ENCODE results near the gene DAZAP1. TPM values are rescaled to one million over a fixed set of nuclear protein-coding genes. Genes with fewer than 3 reads are reported as not detected.

Gene DAZAP1
- total RNA-seq, 2 experiments from 2014 or later = 226 to 242 TPM

DNA sequence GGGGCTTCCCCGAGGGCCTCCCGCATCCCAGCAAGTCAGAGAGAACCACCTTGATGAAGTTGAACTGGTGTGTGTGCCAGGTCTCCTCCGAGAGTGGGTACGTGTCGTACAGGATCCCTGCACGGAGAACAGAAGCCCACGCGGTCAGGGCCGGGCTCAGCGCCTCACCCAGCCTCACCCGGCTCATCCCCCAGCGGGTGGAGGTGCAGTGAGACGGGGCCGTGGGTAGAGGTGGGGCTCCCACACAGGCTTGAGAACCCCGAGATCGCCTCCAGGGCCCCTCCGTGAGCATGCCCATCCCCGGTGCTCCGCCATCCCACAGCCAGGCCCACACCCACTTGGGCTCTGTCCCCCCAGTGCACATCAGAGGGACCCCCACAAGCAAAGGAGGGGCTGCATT lies 8.3 kb upstream of the DAZAP1 start:
- ChIA-PET CTCF (no interaction called here), POLR2A (no interaction called here)
- Mint-ChIP-seq H3K27me3 (peaks cover 2% of the 10 kb centered on the region), H3K27ac (no peak overlapping the region), H3K9me3 (no peaks in the 10 kb centered on the region), H3K36me3 (no peaks in the 10 kb centered on the region), H3K4me1 (ENCODE audit: low read depth) (peaks cover 2% of the 10 kb centered on the region), H3K4me3 (no peak overlapping the region)
- intact Hi-C loops (cut with micrococcal nuclease) = no loop called here
- no peak for DNase-seq

DNA sequence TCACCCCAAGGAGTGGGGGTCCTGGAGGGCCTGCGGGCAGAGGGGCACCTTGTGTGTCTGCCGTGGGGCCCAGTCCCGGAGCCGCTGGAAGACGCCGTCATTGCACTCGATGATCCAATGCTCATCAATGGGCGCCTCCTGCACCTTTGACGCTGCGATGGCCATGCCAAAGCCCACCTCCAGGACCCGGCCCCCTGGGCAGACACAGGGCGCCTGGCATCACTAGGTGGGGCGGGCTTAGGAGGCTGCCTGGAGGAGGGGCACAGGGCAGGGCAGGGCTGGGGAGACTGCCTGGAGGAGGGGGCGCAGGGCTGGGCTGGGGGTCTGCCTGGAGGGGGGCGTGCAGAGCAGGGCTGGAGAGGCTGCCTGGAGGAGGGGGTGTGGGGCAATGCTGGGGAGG lies 7.6 kb upstream of the DAZAP1 start:
- Mint-ChIP-seq H3K4me3 (no peak overlapping the region), H3K27ac (no peak overlapping the region), H3K4me1 (ENCODE audit: low read depth) (peaks cover 2% of the 10 kb centered on the region), H3K27me3 (peaks cover 2% of the 10 kb centered on the region), H3K36me3 (no peaks in the 10 kb centered on the region), H3K9me3 (no peaks in the 10 kb centered on the region)
- no peak for DNase-seq
- POLR2A ChIA-PET = no interaction called here
- CTCF ChIA-PET = no interaction called here
- intact Hi-C loops (cut with micrococcal nuclease) = no loop called here

DNA sequence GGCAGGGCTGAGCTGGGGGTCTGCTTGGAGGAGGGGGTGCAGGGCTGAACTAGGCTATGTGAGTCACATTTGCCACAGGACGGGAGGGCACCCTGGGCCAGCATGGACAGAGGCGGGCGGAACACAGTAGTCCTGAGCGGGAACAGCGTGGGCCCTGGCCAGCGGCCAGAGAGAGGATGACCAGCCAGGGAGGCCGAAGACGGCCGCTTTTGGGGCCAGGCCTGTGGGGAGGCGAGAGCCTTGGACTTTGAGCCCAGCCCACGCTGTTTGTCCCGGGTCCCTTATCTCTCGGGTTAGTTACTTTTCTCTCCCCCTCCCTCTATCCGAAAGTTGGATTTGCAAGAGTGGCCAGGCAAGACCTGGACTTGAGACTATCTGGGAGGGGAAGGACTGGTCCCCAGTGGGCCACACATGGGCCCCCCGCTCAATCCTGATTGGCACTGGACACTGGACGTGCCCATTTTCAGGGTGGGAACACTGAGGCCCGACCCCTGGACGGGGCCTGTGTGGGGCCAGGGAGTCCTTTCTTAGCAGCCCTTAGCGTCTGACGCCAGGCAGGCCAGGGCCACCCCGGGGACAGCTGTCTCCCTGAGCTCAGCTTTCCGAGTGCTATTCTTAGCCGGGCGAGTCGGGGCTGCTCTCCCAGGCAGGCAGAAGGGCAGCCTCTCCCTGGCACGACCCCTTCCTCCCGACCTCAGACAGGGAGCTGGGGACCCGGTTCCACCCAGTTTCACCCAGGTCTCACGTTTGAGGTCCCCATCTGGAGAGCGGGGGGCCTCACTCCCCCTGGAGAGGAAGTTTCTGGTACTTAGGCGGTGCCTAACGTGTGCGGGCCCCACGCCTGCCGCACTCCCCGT lies 6.9 kb upstream of the DAZAP1 start:
- no peak for DNase-seq
- Mint-ChIP-seq H3K4me3 (peak overlapping the region; percentile 70), H3K4me1 (ENCODE audit: low read depth) (peaks cover 2% of the 10 kb centered on the region), H3K36me3 (no peaks in the 10 kb centered on the region), H3K27me3 (peaks cover 2% of the 10 kb centered on the region), H3K9me3 (no peaks in the 10 kb centered on the region), H3K27ac (no peak overlapping the region)
- intact Hi-C loops (cut with micrococcal nuclease) = no loop called here
- POLR2A ChIA-PET = no interaction called here
- CTCF ChIA-PET = interaction anchor here (0.6 to 1.1 kb wide), 2 partner anchors 18 to 38 kb away, joined by 3 read pairs; no protein-coding TSS in a partner anchor

DNA sequence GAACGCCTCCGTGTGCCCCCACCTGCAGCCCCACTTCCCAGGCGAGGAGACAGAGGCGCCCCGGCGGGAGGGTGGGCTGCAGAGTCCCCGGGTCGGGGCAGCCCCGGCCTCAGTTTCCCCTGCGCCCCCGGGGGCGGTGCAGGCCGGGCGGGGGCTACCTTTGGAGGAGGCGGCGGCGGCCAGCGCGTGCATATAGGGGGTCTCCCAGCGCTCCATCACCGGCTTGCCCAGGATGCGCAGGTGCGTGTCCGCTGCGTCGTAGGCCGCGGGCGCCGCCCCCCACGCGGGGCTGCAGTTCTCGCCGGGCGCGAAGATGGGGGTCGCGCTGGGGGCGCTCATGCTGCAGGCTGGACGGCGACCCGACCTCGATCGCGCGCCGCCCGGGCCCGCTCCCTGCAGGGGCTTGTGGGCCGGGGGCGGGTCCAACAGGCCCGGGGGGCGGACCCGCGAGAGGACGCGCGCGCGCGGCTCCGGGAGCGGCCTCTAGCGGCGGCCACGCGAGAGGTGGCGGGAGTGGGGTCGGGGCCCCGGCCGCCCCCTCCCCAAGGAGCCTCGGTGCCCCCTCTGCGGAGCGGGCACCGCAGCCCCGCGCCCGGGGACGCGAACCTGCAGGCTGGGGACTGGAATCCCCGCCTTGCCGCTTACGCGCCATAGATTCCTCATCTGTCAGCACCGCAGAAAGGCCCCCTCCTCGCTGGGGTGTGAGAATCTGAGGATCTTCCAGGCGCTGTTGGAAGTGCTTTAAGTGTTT lies 6.1 kb upstream of the DAZAP1 start, which contains the start of gene GAMT:
GAMT (minus strand) TSS at position 405 of the 751 bp plus-strand sequence; CDS start at position 339, 66 bp downstream.
- H3K36me3 Mint-ChIP-seq = no peaks in the 10 kb centered on the region
- H3K27ac Mint-ChIP-seq = no peak within 1 kb of the TSS
- intact Hi-C loops (cut with micrococcal nuclease) = no loop called here
- CTCF ChIA-PET = interaction anchor here (1.1 kb wide), 1 partner anchor 18 kb away, joined by 3 read pairs; no protein-coding TSS in a partner anchor
- no peaks in the 10 kb centered on the region for H3K9me3 Mint-ChIP-seq
- POLR2A ChIA-PET = no interaction called here
- H3K4me3 Mint-ChIP-seq = peak within 1 kb of the TSS; percentile 70
- H3K4me1 Mint-ChIP-seq (ENCODE audit: low read depth) = peaks cover 2% of the 10 kb centered on the region
- H3K27me3 Mint-ChIP-seq = peaks cover 2% of the 10 kb centered on the region
- DNase-seq = peak; percentile 61

DNA sequence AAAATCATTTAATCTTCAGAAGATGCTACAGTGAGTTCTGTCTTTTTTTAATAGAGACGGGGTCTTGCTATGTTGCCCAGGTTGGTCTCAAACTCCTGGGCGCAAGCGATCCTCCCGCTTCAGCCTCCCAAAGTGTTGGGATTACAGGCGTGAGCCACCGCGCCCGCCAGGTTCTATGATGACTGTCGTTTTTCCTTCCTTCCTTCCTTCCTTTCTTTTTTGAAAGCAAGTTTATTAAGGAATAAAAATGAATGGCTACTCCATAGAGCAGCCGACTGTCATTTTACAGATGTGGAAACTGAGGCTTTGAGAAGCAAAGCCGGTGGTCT lies 5.5 kb upstream of the DAZAP1 start:
- H3K9me3 Mint-ChIP-seq = no peaks in the 10 kb centered on the region
- H3K36me3 Mint-ChIP-seq = no peaks in the 10 kb centered on the region
- H3K27me3 Mint-ChIP-seq = peaks cover 2% of the 10 kb centered on the region
- ChIA-PET CTCF (no interaction called here), POLR2A (no interaction called here)
- no peak for DNase-seq
- H3K27ac Mint-ChIP-seq = no peak overlapping the region
- H3K4me1 Mint-ChIP-seq (ENCODE audit: low read depth) = peaks cover 4% of the 10 kb centered on the region
- intact Hi-C loops (cut with micrococcal nuclease) = no loop called here
- H3K4me3 Mint-ChIP-seq = peak overlapping the region; percentile 43

DNA sequence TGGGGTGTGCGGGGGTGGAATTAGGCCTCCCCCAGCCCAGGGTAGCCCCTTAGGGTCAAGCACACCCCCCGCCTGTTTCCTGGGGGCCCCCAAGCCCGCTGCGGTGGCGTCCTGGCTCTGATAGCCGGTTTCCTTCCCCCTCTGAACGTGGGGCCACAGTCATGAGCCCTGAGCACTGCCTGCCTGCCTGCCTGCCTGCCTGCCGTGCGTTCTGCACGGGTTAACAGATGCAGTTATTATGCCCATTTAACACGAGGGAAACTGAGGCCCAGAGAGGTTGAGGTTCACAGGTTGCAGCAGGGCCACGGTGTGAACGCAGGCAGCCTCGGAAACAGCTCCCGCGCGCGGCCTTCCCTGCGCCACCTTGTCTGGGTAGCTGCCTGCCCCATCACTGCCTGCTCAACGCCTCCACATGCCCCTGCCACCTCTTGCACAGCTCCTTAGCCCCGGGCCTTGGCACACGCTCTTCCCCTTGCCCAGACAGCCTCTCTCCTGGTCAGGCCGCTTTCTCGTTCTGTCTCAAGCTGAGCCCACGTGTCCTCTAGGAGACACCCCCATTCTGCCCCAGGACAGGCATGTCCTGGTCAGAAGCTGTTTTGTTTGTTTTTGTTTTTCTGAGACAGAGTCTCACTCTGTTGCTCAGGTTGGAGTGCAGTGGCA lies 4.8 kb upstream of the DAZAP1 start:
- Mint-ChIP-seq H3K4me1 (ENCODE audit: low read depth) (peaks cover 4% of the 10 kb centered on the region), H3K27ac (no peak overlapping the region), H3K27me3 (peaks cover 2% of the 10 kb centered on the region), H3K9me3 (no peaks in the 10 kb centered on the region), H3K36me3 (no peaks in the 10 kb centered on the region), H3K4me3 (peak overlapping the region; percentile 16)
- POLR2A ChIA-PET = no interaction called here
- DNase-seq = no peak
- intact Hi-C loops (cut with micrococcal nuclease) = no loop called here
- CTCF ChIA-PET = interaction anchor here (1.0 to 1.5 kb wide), 2 partner anchors 158 to 424 kb away, joined by 3 to 4 read pairs; no protein-coding TSS in a partner anchor

DNA sequence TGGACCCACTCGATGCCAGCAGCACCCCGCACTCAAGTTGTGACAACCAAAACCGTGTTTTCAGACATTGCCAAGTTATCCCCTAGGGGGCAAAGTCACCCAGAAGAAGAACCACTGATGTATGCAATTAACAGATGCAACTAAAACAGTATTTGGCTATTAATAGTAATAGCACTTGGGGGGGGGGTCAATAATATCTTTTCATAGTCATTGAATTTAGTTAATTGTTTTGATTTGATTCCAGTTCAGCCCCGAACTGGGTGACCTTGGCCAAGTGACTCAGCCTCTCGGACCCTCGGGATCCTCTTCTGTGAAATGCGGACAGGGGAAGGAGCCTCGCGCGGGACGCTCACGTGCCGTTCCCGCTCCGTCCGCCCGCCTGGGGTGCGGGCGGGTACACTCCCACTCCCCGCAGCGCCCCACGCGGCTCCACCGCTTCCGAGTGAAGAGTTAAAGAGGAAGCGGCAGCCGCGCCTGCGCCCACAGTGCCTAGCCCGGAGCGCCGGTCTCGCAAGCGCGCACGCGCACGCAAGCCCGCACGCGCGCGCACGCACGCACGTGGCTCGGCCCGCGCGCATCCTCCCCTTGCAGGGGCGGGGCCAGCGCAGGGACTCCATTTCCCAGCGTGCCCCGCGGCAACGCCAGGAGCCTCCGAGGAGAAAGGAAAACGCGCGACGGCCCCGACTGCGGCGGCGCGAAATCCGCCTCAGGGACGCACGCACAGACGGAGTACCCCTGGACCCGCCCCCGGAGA lies 435 bp upstream of the DAZAP1 start:
- ChIA-PET POLR2A (no interaction called here), CTCF (interaction anchor here (1.8 kb wide), 1 partner anchor 51 kb away, joined by 4 read pairs; no protein-coding TSS in a partner anchor)
- H3K36me3 Mint-ChIP-seq = peaks cover 22% of the 10 kb centered on the region
- intact Hi-C loops (cut with micrococcal nuclease) = loop anchor here (1.0 to 2.0 kb wide), 5 partner anchors 24 to 246 kb away; partner anchors contain the start of genes FAM174C, MIDN, NDUFS7 and RPS15
- DNase-seq = peak; percentile 99
- peaks cover 2% of the 10 kb centered on the region for H3K27me3 Mint-ChIP-seq
- H3K27ac Mint-ChIP-seq = peak overlapping the region; percentile 62
- peak overlapping the region; percentile 67 for H3K4me3 Mint-ChIP-seq
- H3K4me1 Mint-ChIP-seq (ENCODE audit: low read depth) = peaks cover 36% of the 10 kb centered on the region
- H3K9me3 Mint-ChIP-seq = no peaks in the 10 kb centered on the region

DNA sequence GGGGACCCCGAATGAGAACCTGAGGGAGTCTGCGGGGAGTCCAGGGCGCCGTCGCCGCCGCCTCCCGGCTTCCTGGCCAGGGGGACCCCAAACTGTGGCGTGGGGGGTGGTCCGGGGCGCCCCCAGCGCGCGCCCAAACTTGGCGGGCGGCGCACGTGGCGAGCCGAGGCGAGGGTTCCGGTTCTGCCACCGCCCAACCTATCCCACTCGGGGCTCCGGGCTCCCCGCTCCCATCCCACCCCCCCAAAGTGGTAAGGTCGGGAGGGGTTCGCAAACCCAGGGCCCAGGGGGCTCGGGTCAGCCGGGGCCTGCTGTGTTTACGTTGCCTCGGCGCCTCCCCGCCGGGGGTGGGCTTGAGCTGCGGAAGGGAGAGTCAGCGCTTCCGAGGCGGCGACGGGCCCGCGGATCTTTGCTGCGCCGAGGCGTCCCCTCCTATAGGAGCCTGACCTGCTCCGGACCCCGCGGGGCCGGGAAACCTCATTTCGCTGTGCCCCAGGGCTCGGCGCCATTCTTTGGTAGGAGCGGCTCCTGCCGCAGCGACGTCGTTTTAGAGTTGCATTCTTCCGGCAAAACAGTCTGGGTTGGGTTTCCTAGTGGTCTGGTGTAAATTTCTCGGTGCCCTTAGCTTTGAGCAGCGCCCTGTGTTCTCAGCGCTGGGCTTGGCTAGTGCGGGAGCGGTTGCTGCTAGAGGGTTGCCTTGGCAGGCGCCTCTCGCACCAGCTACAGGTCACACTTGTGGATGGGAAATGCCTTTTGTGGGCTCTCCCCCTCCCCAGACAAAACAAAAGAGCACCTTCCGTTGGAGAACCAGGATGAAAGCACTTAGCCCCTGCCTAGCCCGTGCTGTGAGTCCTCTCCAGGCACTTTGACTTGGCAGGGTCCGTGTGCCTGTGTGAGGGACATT lies 1.2 kb downstream of the DAZAP1 start:
- intact Hi-C loops (cut with micrococcal nuclease) = no loop called here
- Mint-ChIP-seq H3K27me3 (no peaks in the 10 kb centered on the region), H3K9me3 (no peaks in the 10 kb centered on the region), H3K4me3 (peak overlapping the region; percentile 94), H3K27ac (peak overlapping the region; percentile 95), H3K36me3 (peaks cover 23% of the 10 kb centered on the region), H3K4me1 (ENCODE audit: low read depth) (peaks cover 49% of the 10 kb centered on the region)
- ChIA-PET POLR2A (interaction anchor here (1.3 kb wide), 1 partner anchor 26 kb away, joined by 3 read pairs; no protein-coding TSS in a partner anchor), CTCF (interaction anchor here (1.0 to 1.3 kb wide), 3 partner anchors 10 to 93 kb away, joined by 3 to 4 read pairs (median 3); no protein-coding TSS in a partner anchor)
- peak; percentile 69 for DNase-seq

DNA sequence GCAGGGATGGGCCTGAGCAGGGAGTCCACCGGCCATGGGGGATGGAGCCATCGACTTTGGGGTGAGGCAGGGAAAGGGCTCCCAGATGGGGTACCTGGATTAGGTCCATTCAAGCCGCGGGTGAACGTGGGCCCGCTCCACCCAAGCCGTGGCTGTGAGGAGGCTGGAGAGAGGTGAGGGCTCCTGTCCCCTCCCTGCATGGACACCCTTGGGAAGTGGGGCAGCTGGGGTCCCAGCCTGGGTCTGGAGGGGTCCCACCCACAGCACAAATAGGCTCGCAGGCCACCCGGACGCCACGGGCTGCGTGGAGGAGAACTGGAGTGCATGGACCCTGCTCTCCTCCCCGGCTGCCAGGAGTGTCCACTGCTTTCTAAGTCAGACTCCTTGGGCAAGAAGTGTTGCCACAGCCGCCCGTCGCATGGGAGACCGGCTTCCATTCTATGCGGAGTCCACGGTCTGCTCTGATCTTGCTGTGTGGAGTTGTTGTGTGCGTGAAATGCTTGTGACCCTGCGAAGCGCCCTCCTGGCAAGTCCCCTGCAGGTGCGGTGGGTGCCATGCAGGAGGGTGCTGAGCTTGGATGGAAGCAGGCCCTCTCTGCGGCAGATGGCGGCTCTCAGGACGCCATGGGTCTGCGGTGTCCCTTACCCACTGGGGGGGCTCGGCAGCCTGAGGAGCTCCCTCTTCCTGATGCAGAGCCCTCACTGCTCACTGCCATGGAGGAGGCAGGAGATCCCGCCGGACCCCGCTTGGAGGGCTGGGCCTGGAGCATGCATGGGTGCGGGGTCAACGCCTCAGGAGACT lies 2.0 kb downstream of the DAZAP1 start:
- POLR2A ChIA-PET = interaction anchor here (0.6 to 1.3 kb wide), 3 partner anchors 26 to 466 kb away, joined by 3 to 5 read pairs (median 3); partner anchors contain the start of gene CIRBP
- H3K9me3 Mint-ChIP-seq = no peaks in the 10 kb centered on the region
- peaks cover 56% of the 10 kb centered on the region for H3K4me1 Mint-ChIP-seq (ENCODE audit: low read depth)
- peak overlapping the region; percentile 95 for H3K27ac Mint-ChIP-seq
- DNase-seq = no peak
- CTCF ChIA-PET = interaction anchor here (0.7 to 2.0 kb wide), 6 partner anchors 9 to 166 kb away, joined by 3 to 6 read pairs (median 4); no protein-coding TSS in a partner anchor
- peaks cover 23% of the 10 kb centered on the region for H3K36me3 Mint-ChIP-seq
- intact Hi-C loops (cut with micrococcal nuclease) = no loop called here
- H3K27me3 Mint-ChIP-seq = no peaks in the 10 kb centered on the region
- peak overlapping the region; percentile 94 for H3K4me3 Mint-ChIP-seq

Measured in activated CD4-positive, alpha-beta memory T cell treated with anti-CD3 and anti-CD28 coated beads for 36 hours (primary cell).